Measurements from ENCODE around the gene KIAA1958. TPM values are rescaled to one million over a fixed set of nuclear protein-coding genes. Genes with fewer than 3 reads are reported as not detected.

Gene KIAA1958
- total RNA-seq, 5 donors from 2014 or later (not counting 1 experiment from before 2014, with no cell fraction given): 4.6 to 6.4 (median 6.2) TPM

- H3K27ac ChIP-seq (ENCODE audit: low read length): no peak overlapping the region
- no peak overlapping the region for H3K27ac Mint-ChIP-seq
- POLR2A ChIA-PET: no interaction called here
- WGBS (ENCODE audit: insufficient coverage): 98% methylated on average over 4 of the region's 6 CpGs
- peaks cover 4 to 5% of the 10 kb centered on the region in 2 donors for H3K36me3 ChIP-seq (ENCODE audit: control insufficient read depth in 2 of 2, extremely low read depth in 1 of 2, insufficient read depth in 1 of 2, low read length in 1 of 2)
- peaks cover 0 to 7% (median 0%) of the 10 kb centered on the region in 3 donors for H3K4me1 Mint-ChIP-seq
- DNase-seq (no peak), ATAC-seq (replicated peaks in 1 of 4) (no peak)
- no peaks in the 10 kb centered on the region for H3K9me3 Mint-ChIP-seq
- H3K9me3 ChIP-seq: no peaks in the 10 kb centered on the region
- H3K36me3 Mint-ChIP-seq: peaks cover 15% of the 10 kb centered on the region
- no peaks in the 10 kb centered on the region for H3K27me3 ChIP-seq (replicated peaks in 1 of 2; ENCODE audit: control insufficient read depth in 2 of 2, extremely low read depth in 1 of 2, insufficient read depth in 2 of 2, low read length in 1 of 2)
- no peaks in the 10 kb centered on the region for H3K4me1 ChIP-seq (ENCODE audit: control insufficient read depth in 1 of 2, extremely low read depth in 1 of 2, insufficient read depth in 2 of 2, low read length in 2 of 2)
- no peaks in the 10 kb centered on the region for H3K27me3 Mint-ChIP-seq
- no peak overlapping the region for H3K4me3 Mint-ChIP-seq
- CTCF ChIA-PET: interaction anchor here in 1 of 2 donors (0.6 kb wide), 1 partner anchor 27 kb away, joined by 3 read pairs; no protein-coding TSS in a partner anchor
- no peak overlapping the region for H3K4me3 ChIP-seq (ENCODE audit: control insufficient read depth in 1 of 2, extremely low read depth in 1 of 2, low read length in 1 of 2)
Observed at GRCh38 chr9:112570671-112571167, 84.1 kb downstream of the KIAA1958 start.

- Mint-ChIP-seq H3K4me3 (no peak overlapping the region), H3K9me3 (no peaks in the 10 kb centered on the region), H3K4me1 (peaks cover 0 to 7% (median 0%) of the 10 kb centered on the region in 3 donors), H3K27me3 (no peaks in the 10 kb centered on the region), H3K36me3 (peaks cover 23% of the 10 kb centered on the region), H3K27ac (no peak overlapping the region)
- H3K36me3 ChIP-seq (ENCODE audit: control insufficient read depth in 2 of 2, extremely low read depth in 1 of 2, insufficient read depth in 1 of 2, low read length in 1 of 2): peaks cover 4 to 5% of the 10 kb centered on the region in 2 donors
- H3K4me3 ChIP-seq (ENCODE audit: control insufficient read depth in 1 of 2, extremely low read depth in 1 of 2, low read length in 1 of 2): no peak overlapping the region
- ChIA-PET POLR2A (interaction anchor here in 1 of 2 donors (0.6 kb wide), 1 partner anchor 83 kb away, joined by 3 read pairs; no protein-coding TSS in a partner anchor), CTCF (interaction anchor here in 1 of 2 donors (0.6 kb wide), 1 partner anchor 80 kb away, joined by 4 read pairs; no protein-coding TSS in a partner anchor)
- WGBS (ENCODE audit: insufficient coverage): no CpG with 5 or more reads among the region's 9 CpGs
- DNase-seq (no peak), ATAC-seq (replicated peaks in 1 of 4) (no peak)
- H3K9me3 ChIP-seq: no peaks in the 10 kb centered on the region
- no peaks in the 10 kb centered on the region for H3K4me1 ChIP-seq (ENCODE audit: control insufficient read depth in 1 of 2, extremely low read depth in 1 of 2, insufficient read depth in 2 of 2, low read length in 2 of 2)
- no peaks in the 10 kb centered on the region for H3K27me3 ChIP-seq (replicated peaks in 1 of 2; ENCODE audit: control insufficient read depth in 2 of 2, extremely low read depth in 1 of 2, insufficient read depth in 2 of 2, low read length in 1 of 2)
- no peak overlapping the region for H3K27ac ChIP-seq (ENCODE audit: low read length)
Observed at GRCh38 chr9:112571624-112572355, 85.2 kb downstream of the KIAA1958 start.

GRCh38 chr9:112572416-112572815 is 85.8 kb downstream of the KIAA1958 start:
- 0% methylated on average over 1 of the region's 3 CpGs for WGBS (ENCODE audit: insufficient coverage)
- Mint-ChIP-seq H3K9me3 (no peaks in the 10 kb centered on the region), H3K27ac (no peak overlapping the region), H3K4me1 (peaks cover 0 to 7% (median 0%) of the 10 kb centered on the region in 3 donors), H3K4me3 (no peak overlapping the region), H3K36me3 (peaks cover 23% of the 10 kb centered on the region), H3K27me3 (no peaks in the 10 kb centered on the region)
- H3K27me3 ChIP-seq (replicated peaks in 1 of 2; ENCODE audit: control insufficient read depth in 2 of 2, extremely low read depth in 1 of 2, insufficient read depth in 2 of 2, low read length in 1 of 2): no peaks in the 10 kb centered on the region
- no peaks in the 10 kb centered on the region for H3K4me1 ChIP-seq (ENCODE audit: control insufficient read depth in 1 of 2, extremely low read depth in 1 of 2, insufficient read depth in 2 of 2, low read length in 2 of 2)
- POLR2A ChIA-PET: no interaction called here
- DNase-seq (no peak), ATAC-seq (replicated peaks in 1 of 4) (no peak)
- no peak overlapping the region for H3K27ac ChIP-seq (ENCODE audit: low read length)
- H3K9me3 ChIP-seq: no peaks in the 10 kb centered on the region
- no peak overlapping the region for H3K4me3 ChIP-seq (ENCODE audit: control insufficient read depth in 1 of 2, extremely low read depth in 1 of 2, low read length in 1 of 2)
- CTCF ChIA-PET: interaction anchor here in 1 of 2 donors (0.6 kb wide), 1 partner anchor 81 kb away, joined by 4 read pairs; no protein-coding TSS in a partner anchor
- peaks cover 4 to 5% of the 10 kb centered on the region in 2 donors for H3K36me3 ChIP-seq (ENCODE audit: control insufficient read depth in 2 of 2, extremely low read depth in 1 of 2, insufficient read depth in 1 of 2, low read length in 1 of 2)

GRCh38 chr9:112574008-112574407 is 87.4 kb downstream of the KIAA1958 start:
- H3K4me3 Mint-ChIP-seq: no peak overlapping the region
- ATAC-seq (replicated peaks in 1 of 4) (no peak), DNase-seq (no peak)
- H3K27me3 Mint-ChIP-seq: no peaks in the 10 kb centered on the region
- H3K36me3 Mint-ChIP-seq: peaks cover 27% of the 10 kb centered on the region
- Histone ChIP-seq H3K9me3 (no peaks in the 10 kb centered on the region), H3K4me3 (ENCODE audit: control insufficient read depth in 1 of 2, extremely low read depth in 1 of 2, low read length in 1 of 2) (no peak overlapping the region), H3K27me3 (replicated peaks in 1 of 2; ENCODE audit: control insufficient read depth in 2 of 2, extremely low read depth in 1 of 2, insufficient read depth in 2 of 2, low read length in 1 of 2) (no peaks in the 10 kb centered on the region), H3K27ac (ENCODE audit: low read length) (no peak overlapping the region), H3K36me3 (ENCODE audit: control insufficient read depth in 2 of 2, extremely low read depth in 1 of 2, insufficient read depth in 1 of 2, low read length in 1 of 2) (peaks cover 4 to 5% of the 10 kb centered on the region in 2 donors), H3K4me1 (ENCODE audit: control insufficient read depth in 1 of 2, extremely low read depth in 1 of 2, insufficient read depth in 2 of 2, low read length in 2 of 2) (no peaks in the 10 kb centered on the region)
- H3K9me3 Mint-ChIP-seq: no peaks in the 10 kb centered on the region
- H3K27ac Mint-ChIP-seq: no peak overlapping the region
- ChIA-PET CTCF (interaction anchor here in 1 of 2 donors (0.5 kb wide), 1 partner anchor 63 kb away, joined by 3 read pairs; no protein-coding TSS in a partner anchor), POLR2A (no interaction called here)
- WGBS (ENCODE audit: insufficient coverage): 83% methylated on average over 1 of the region's 1 CpG
- H3K4me1 Mint-ChIP-seq: peaks cover 0 to 7% (median 0%) of the 10 kb centered on the region in 3 donors

GRCh38 chr9:112575107-112575506 is 88.5 kb downstream of the KIAA1958 start:
- Histone ChIP-seq H3K36me3 (ENCODE audit: control insufficient read depth in 2 of 2, extremely low read depth in 1 of 2, insufficient read depth in 1 of 2, low read length in 1 of 2) (peaks cover 4 to 5% of the 10 kb centered on the region in 2 donors), H3K27ac (ENCODE audit: low read length) (no peak overlapping the region), H3K4me1 (ENCODE audit: control insufficient read depth in 1 of 2, extremely low read depth in 1 of 2, insufficient read depth in 2 of 2, low read length in 2 of 2) (no peaks in the 10 kb centered on the region), H3K4me3 (ENCODE audit: control insufficient read depth in 1 of 2, extremely low read depth in 1 of 2, low read length in 1 of 2) (no peak overlapping the region), H3K9me3 (no peaks in the 10 kb centered on the region), H3K27me3 (replicated peaks in 1 of 2; ENCODE audit: control insufficient read depth in 2 of 2, extremely low read depth in 1 of 2, insufficient read depth in 2 of 2, low read length in 1 of 2) (no peaks in the 10 kb centered on the region)
- ChIA-PET CTCF (no interaction called here), POLR2A (no interaction called here)
- DNase-seq: no peak
- H3K9me3 Mint-ChIP-seq: no peaks in the 10 kb centered on the region
- 81% methylated on average over 5 of the region's 8 CpGs for WGBS (ENCODE audit: insufficient coverage)
- H3K4me3 Mint-ChIP-seq: no peak overlapping the region
- H3K4me1 Mint-ChIP-seq: peaks cover 0 to 7% (median 0%) of the 10 kb centered on the region in 3 donors
- H3K27me3 Mint-ChIP-seq: no peaks in the 10 kb centered on the region
- H3K27ac Mint-ChIP-seq: no peak overlapping the region
- H3K36me3 Mint-ChIP-seq: peaks cover 27% of the 10 kb centered on the region
- ATAC-seq (replicated peaks in 1 of 4): no peak

GRCh38 chr9:112581469-112582176 is 95.0 kb downstream of the KIAA1958 start:
- Histone ChIP-seq H3K9me3 (no peaks in the 10 kb centered on the region), H3K4me1 (ENCODE audit: control insufficient read depth in 1 of 2, extremely low read depth in 1 of 2, insufficient read depth in 2 of 2, low read length in 2 of 2) (no peaks in the 10 kb centered on the region), H3K36me3 (ENCODE audit: control insufficient read depth in 2 of 2, extremely low read depth in 1 of 2, insufficient read depth in 1 of 2, low read length in 1 of 2) (no peaks in the 10 kb centered on the region), H3K4me3 (ENCODE audit: control insufficient read depth in 1 of 2, extremely low read depth in 1 of 2, low read length in 1 of 2) (no peak overlapping the region), H3K27ac (ENCODE audit: low read length) (no peak overlapping the region), H3K27me3 (replicated peaks in 1 of 2; ENCODE audit: control insufficient read depth in 2 of 2, extremely low read depth in 1 of 2, insufficient read depth in 2 of 2, low read length in 1 of 2) (no peaks in the 10 kb centered on the region)
- no peak overlapping the region for H3K27ac Mint-ChIP-seq
- 100% methylated on average over 3 of the region's 7 CpGs for WGBS (ENCODE audit: insufficient coverage)
- H3K27me3 Mint-ChIP-seq: no peaks in the 10 kb centered on the region
- ATAC-seq (replicated peaks in 1 of 4) (no peak), DNase-seq (no peak)
- ChIA-PET CTCF (no interaction called here), POLR2A (no interaction called here)
- H3K4me1 Mint-ChIP-seq: no peaks in the 10 kb centered on the region
- peaks cover 5% of the 10 kb centered on the region for H3K36me3 Mint-ChIP-seq
- H3K9me3 Mint-ChIP-seq: no peaks in the 10 kb centered on the region
- H3K4me3 Mint-ChIP-seq: no peak overlapping the region
